SH-SY5Y (cell line): ENCODE data around the gene CHSY3.

Experiments used
- GATA2 ChIP-seq: IDR thresholded peaks from 2 replicates; pipeline ENCODE4 v1.6.1; 2011; ENCODE audit warnings: mild to moderate bottlenecking, low read depth, low read length
- GATA3 ChIP-seq: IDR thresholded peaks from 2 replicates; pipeline ENCODE4 v1.6.1; 2011; ENCODE audit warnings: low read depth, mild to moderate bottlenecking, low read length, moderate library complexity

DNA sequence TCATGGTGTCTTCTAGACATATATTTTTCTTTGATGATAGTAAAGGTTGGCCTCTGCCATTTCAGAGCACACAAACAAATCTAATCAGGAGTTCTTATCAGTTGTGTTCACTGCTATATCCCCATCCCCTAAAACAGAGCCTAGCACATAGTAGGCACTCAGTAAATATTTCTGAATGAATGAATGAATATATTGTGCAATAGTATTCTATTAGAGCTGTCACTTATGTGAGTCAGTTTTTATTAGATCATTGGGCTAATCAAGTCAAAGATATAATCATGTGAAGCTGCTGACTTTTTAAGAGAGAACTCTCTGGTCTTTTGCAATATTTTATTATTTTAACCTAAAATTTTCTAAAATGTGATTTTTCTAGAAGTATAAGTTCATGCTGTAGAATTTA is 84.2 kb downstream of the CHSY3 start:
- no peak for TF ChIP-seq GATA2
- TF ChIP-seq GATA3, result no peak
